ENCODE results near the gene GPRC5D.

DNA sequence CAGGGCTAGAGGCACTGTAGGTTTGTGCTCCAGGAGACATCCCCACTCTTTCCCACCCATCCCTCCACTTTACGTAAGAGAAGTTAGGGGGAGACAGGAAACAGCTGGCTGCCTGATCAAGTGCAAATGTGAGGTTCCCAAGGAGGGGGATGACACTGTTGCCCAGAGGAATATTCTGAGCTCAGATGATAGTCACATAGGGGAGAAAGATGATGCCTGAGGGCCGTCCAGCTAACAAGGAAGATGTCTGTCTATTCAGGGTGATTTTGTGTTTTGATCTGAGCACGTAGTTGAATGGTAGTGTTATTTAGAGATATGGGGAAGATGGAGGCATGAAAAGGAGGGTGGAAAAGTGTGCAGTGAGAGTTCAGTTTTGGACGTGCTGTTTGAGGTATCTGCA lies 13.9 kb upstream of the GPRC5D start:
- TF ChIP-seq ZFP30 (CRISPR knock-in tag; IDR thresholded peaks at IDR 0.05) (no peak), SNAI2 (CRISPR knock-in tag; IDR thresholded peaks at IDR 0.05) (no peak), PATZ1 (CRISPR knock-in tag; IDR thresholded peaks at IDR 0.05; ENCODE audit: borderline replicate concordance) (no peak), ARNTL (CRISPR knock-in tag; IDR thresholded peaks at IDR 0.05; ENCODE audit: borderline replicate concordance, low read depth) (no peak), ZNF70 (CRISPR knock-in tag; IDR thresholded peaks at IDR 0.05) (no peak), RARB (CRISPR knock-in tag; IDR thresholded peaks at IDR 0.05) (no peak), TOX (CRISPR knock-in tag; IDR thresholded peaks at IDR 0.05; ENCODE audit: borderline replicate concordance) (no peak), ZNF8 (CRISPR knock-in tag; IDR thresholded peaks at IDR 0.05) (no peak), GLIS3 (CRISPR knock-in tag; IDR thresholded peaks at IDR 0.05) (no peak), ZFP3 (CRISPR knock-in tag; IDR thresholded peaks at IDR 0.05) (no peak), CSDC2 (CRISPR knock-in tag; IDR thresholded peaks at IDR 0.05) (no peak)
- TF ChIP-seq, protein P1, sequence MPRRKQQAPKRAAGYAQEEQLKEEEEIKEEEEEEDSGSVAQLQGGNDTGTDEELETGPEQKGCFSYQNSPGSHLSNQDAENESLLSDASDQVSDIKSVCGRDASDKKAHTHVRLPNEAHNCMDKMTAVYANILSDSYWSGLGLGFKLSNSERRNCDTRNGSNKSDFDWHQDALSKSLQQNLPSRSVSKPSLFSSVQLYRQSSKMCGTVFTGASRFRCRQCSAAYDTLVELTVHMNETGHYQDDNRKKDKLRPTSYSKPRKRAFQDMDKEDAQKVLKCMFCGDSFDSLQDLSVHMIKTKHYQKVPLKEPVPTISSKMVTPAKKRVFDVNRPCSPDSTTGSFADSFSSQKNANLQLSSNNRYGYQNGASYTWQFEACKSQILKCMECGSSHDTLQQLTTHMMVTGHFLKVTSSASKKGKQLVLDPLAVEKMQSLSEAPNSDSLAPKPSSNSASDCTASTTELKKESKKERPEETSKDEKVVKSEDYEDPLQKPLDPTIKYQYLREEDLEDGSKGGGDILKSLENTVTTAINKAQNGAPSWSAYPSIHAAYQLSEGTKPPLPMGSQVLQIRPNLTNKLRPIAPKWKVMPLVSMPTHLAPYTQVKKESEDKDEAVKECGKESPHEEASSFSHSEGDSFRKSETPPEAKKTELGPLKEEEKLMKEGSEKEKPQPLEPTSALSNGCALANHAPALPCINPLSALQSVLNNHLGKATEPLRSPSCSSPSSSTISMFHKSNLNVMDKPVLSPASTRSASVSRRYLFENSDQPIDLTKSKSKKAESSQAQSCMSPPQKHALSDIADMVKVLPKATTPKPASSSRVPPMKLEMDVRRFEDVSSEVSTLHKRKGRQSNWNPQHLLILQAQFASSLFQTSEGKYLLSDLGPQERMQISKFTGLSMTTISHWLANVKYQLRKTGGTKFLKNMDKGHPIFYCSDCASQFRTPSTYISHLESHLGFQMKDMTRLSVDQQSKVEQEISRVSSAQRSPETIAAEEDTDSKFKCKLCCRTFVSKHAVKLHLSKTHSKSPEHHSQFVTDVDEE (CRISPR knock-in tag; IDR thresholded peaks at IDR 0.05) = no peak
